22Rv1 (cell line): ENCODE measurements around the gene SPG7.

Experiments used
- CTCF ChIP-seq: fragments of 450-650 bp; IDR thresholded peaks from 2 replicates; pipeline ENCODE4 v1.5.1; 2017; ENCODE audit warnings: mild to moderate bottlenecking
- ZFX ChIP-seq: fragments of 450-650 bp; IDR thresholded peaks from 2 replicates; pipeline ENCODE4 v1.6.1; 2017; ENCODE audit warnings: antibody characterized with exemption, borderline replicate concordance

- TF ChIP-seq CTCF (no peak), ZFX (no peak)
Measured at GRCh38 chr16:89547291-89547690, 39.1 kb downstream of the SPG7 start.
